ENCODE data around the gene CLEC4A. TPM values are rescaled to one million over a fixed set of nuclear protein-coding genes. Genes with fewer than 3 reads are reported as not detected.
"Not testable (repeated sequence)": the region's sequence is repeated elsewhere in the genome, so short reads cannot be mapped to it uniquely, and the experiment has no call there.

Gene CLEC4A
- total and polyA plus RNA-seq, 12 donors: 0.24 to 8.4 (median 1.8) TPM; not detected in 1

DNA sequence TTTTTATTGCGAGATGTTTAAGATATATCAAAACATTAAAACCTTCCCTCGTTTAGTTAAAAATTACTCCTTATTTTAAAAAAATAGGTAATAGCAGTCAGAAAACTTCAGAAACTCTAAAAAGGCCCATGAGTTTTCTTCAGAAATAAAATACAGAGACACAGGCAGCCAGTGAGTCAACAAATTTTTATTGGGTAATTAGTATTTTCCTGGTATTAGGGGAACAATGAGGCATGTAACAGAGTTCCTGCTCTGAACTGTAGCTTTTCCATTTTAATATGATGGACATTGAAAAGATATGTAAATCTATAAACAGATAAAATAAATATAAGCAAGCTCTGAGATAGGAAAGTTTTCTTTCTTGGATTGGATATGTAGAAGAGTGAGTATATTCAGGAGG lies 33.0 kb downstream of the CLEC4A start:
- intact Hi-C loops (cut with DNase I): no loop called here
- Histone ChIP-seq H3K36me3 (replicated peaks in 1 of 2) (no peaks in the 10 kb centered on the region), H3K9me3 (replicated peaks in 1 of 3) (no peaks in the 10 kb centered on the region), H3K27me3 (no peaks in the 10 kb centered on the region), H3K4me3 (no peak overlapping the region), H3K4me1 (replicated peaks in 1 of 2) (no peaks in the 10 kb centered on the region), H3K27ac (peak overlapping the region in 2 of 5 donors; percentile 10 to 13)
- WGBS, 4 donors: 80 to 89% (median 83%) methylated on average over 2 of the region's 2 CpGs
- no peak for TF ChIP-seq CTCF (IDR thresholded peaks at IDR 0.05)
- no peak for TF ChIP-seq POLR2A (IDR thresholded peaks at IDR 0.05)
- no peak for DNase-seq

DNA sequence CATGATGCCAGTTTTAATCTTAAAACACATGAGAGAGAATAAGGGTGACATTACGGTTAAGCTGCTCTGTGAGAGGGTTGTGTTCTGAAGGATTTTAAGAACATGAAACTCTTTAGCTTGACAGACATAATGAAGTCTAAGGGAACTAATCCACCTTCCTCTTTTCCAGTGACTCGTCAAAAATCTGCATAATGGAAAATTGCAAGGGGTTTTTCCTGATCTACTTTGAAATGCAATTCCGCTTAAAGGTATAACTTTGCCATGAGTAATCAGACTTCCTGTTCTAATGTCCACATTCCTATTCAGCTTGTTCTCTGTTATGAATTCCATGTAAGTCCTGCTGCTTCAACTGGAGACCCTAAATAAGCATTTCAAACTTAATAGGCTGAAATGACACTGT lies 33.4 kb downstream of the CLEC4A start, which contains the start of gene ZNF705A:
ZNF705A (plus strand) TSS at position 171 of the 400 bp plus-strand sequence. CDS start 15,611 bp downstream, outside the sequence.
- Histone ChIP-seq H3K27me3 (no peaks in the 10 kb centered on the region), H3K4me3 (no peak within 1 kb of the TSS), H3K27ac (peak within 1 kb of the TSS in 2 of 5 donors; percentile 10 to 13), H3K36me3 (replicated peaks in 1 of 2) (no peaks in the 10 kb centered on the region), H3K9me3 (replicated peaks in 1 of 3) (no peaks in the 10 kb centered on the region), H3K4me1 (replicated peaks in 1 of 2) (no peaks in the 10 kb centered on the region)
- no peak for TF ChIP-seq POLR2A (IDR thresholded peaks at IDR 0.05)
- no peak for TF ChIP-seq CTCF (IDR thresholded peaks at IDR 0.05)
- 59 to 73% (median 63%) methylated on average over 3 of the region's 3 CpGs for WGBS, 4 donors
- intact Hi-C loops (cut with DNase I): no loop called here
- no peak for DNase-seq

DNA sequence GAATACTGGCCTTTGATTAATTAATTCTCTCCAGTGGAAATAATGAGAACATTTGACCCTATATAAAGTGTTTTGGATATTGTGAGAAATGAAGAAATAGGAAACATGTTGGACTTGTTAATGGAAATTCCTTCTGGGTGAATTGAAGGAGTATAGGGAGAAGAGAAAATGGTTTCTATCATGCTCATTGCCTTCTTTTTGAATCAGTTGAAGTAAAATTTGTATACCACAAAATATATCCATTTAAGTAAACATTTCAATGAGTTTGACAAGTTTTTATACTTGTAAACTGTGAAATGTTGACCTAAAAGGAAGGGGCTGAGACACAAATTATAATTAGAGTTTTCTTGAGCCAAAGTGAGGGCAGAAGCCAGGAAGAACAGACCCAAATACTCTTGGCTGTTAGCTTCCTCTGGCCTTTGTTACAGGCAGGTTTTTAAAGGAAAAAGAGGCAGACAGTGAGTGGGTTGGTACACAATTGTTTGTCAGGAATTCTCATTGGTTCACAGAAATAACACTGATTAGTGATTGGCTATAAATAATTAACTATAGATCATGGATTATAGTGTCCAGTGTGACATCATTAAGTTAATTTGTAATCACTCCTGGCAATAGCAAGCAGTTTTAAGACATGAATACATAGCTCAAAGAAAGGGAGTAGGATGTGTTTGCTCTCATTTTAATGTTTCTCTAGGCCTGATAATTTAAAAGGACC lies 34.2 kb downstream of the CLEC4A start:
- intact Hi-C loops (cut with DNase I): no loop called here

DNA sequence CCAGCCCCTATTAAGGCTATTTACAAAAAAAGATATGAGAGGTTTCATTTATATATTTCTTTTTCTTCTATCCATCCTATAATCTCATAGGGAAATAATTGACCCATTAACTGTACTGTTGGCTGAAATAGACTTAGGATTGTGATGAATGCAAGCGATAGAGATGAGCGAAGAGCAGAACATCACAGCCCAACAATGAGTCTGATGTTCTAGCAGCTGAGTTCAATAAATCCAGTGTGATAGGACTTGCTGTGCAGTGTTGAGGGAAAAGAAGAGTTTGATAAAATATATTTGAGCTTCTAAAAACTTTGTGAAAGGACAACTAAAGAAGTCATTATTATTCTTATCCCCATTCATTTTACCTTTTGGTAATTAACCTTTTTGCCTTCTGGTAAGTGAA lies 49.5 kb downstream of the CLEC4A start:
- H3K36me3 ChIP-seq (replicated peaks in 1 of 2); H3K4me1 ChIP-seq (replicated peaks in 1 of 2); DNase-seq; H3K27me3 ChIP-seq; H3K4me3 ChIP-seq; H3K27ac ChIP-seq; H3K9me3 ChIP-seq (replicated peaks in 1 of 3); intact Hi-C loops (cut with DNase I): not testable (repeated sequence)
- WGBS, 4 donors: 76 to 93% (median 83%) methylated on average over 2 of the region's 2 CpGs

More for the DNA sequence above, 34.2 kb downstream of the CLEC4A start:
- H3K27me3 ChIP-seq: no peaks in the 10 kb centered on the region
- no peaks in the 10 kb centered on the region for H3K4me1 ChIP-seq (replicated peaks in 1 of 2)
- peak overlapping the region in 2 of 5 donors; percentile 10 to 13 for H3K27ac ChIP-seq
- no peaks in the 10 kb centered on the region for H3K9me3 ChIP-seq (replicated peaks in 1 of 3)
- no peak for DNase-seq
- TF ChIP-seq CTCF (IDR thresholded peaks at IDR 0.05) (no peak), POLR2A (IDR thresholded peaks at IDR 0.05) (no peak)
- H3K36me3 ChIP-seq (replicated peaks in 1 of 2): no peaks in the 10 kb centered on the region
- H3K4me3 ChIP-seq: no peak overlapping the region
